ENCODE results near the gene EIF4H.
"Not testable (repeated sequence)": the region's sequence is repeated elsewhere in the genome, so short reads cannot be mapped to it uniquely, and the experiment has no call there.

The EIF4H gene

GRCh38 chr7:74174606-74175082 lies 488 bp downstream of the EIF4H start:
- DNase-seq (ENCODE audit: insufficient read length, low spot score) (peak; percentile 22), FAIRE-seq (no peak)

- no peak for FAIRE-seq
- DNase-seq (ENCODE audit: insufficient read length, low spot score), result no peak
Measured at GRCh38 chr7:74175340-74175739, 1.2 kb downstream of the EIF4H start.

- no peak for FAIRE-seq
Measured at GRCh38 chr7:74176555-74176954, 2.4 kb downstream of the EIF4H start.

GRCh38 chr7:74178632-74179031 lies 4.5 kb downstream of the EIF4H start:
- DNase-seq (ENCODE audit: insufficient read length, low spot score) (no peak), FAIRE-seq (no peak)

More at GRCh38 chr7:74176555-74176954, 2.4 kb downstream of the EIF4H start:
- no peak for DNase-seq (ENCODE audit: insufficient read length, low spot score)

- no peak for DNase-seq (ENCODE audit: insufficient read length, low spot score)
- FAIRE-seq, result no peak
Measured at GRCh38 chr7:74179935-74180604, 5.9 kb downstream of the EIF4H start.

GRCh38 chr7:74180866-74181265 lies 6.7 kb downstream of the EIF4H start:
- DNase-seq (ENCODE audit: insufficient read length, low spot score) (no peak), FAIRE-seq (no peak)

GRCh38 chr7:74181821-74182220 lies 7.7 kb downstream of the EIF4H start:
- DNase-seq (ENCODE audit: insufficient read length, low spot score) (no peak), FAIRE-seq (no peak)

GRCh38 chr7:74182453-74183090 lies 8.4 kb downstream of the EIF4H start:
- no peak for FAIRE-seq
- DNase-seq (ENCODE audit: insufficient read length, low spot score), result no peak

GRCh38 chr7:74183142-74183541 lies 9.0 kb downstream of the EIF4H start:
- FAIRE-seq, result no peak
- DNase-seq (ENCODE audit: insufficient read length, low spot score), result no peak

- FAIRE-seq, result no peak
- no peak for DNase-seq (ENCODE audit: insufficient read length, low spot score)
Measured at GRCh38 chr7:74183653-74184450, 9.7 kb downstream of the EIF4H start.

GRCh38 chr7:74185016-74185415 lies 10.9 kb downstream of the EIF4H start:
- FAIRE-seq, result no peak
- DNase-seq (ENCODE audit: insufficient read length, low spot score), result no peak

- DNase-seq (ENCODE audit: insufficient read length, low spot score) (no peak), FAIRE-seq (no peak)
Measured at GRCh38 chr7:74185636-74186035, 11.5 kb downstream of the EIF4H start.

- DNase-seq (ENCODE audit: insufficient read length, low spot score) (no peak), FAIRE-seq (no peak)
Measured at GRCh38 chr7:74187915-74188675, 13.9 kb downstream of the EIF4H start.

- FAIRE-seq (no peak), DNase-seq (ENCODE audit: insufficient read length, low spot score) (no peak)
Measured at GRCh38 chr7:74190259-74190658, 16.1 kb downstream of the EIF4H start.

- no peak for FAIRE-seq
- DNase-seq (ENCODE audit: insufficient read length, low spot score), result no peak
Measured at GRCh38 chr7:74191231-74191630, 17.1 kb downstream of the EIF4H start.

- FAIRE-seq (no peak), DNase-seq (ENCODE audit: insufficient read length, low spot score) (no peak)
Measured at GRCh38 chr7:74193054-74193453, 18.9 kb downstream of the EIF4H start.

- DNase-seq (ENCODE audit: insufficient read length, low spot score) (no peak), FAIRE-seq (no peak)
Measured at GRCh38 chr7:74193913-74194312, 19.8 kb downstream of the EIF4H start.

GRCh38 chr7:74194686-74195085 lies 20.5 kb downstream of the EIF4H start:
- DNase-seq (ENCODE audit: insufficient read length, low spot score) (no peak), FAIRE-seq (no peak)

GRCh38 chr7:74195139-74195860 lies 21.1 kb downstream of the EIF4H start:
- not testable (repeated sequence) for FAIRE-seq; DNase-seq (ENCODE audit: insufficient read length, low spot score)

Measured in GM19239 (cell line).